Measurements from ENCODE around the gene RAD51B. TPM values are rescaled to one million over a fixed set of nuclear protein-coding genes. Genes with fewer than 3 reads are reported as not detected.

The RAD51B gene
- total and polyA plus RNA-seq, 9 of the 15 experiments (the other 6 are each of a cell fraction or from before 2014, with no cell fraction given): 8.5 to 17.3 (median 11.3) TPM

DNA sequence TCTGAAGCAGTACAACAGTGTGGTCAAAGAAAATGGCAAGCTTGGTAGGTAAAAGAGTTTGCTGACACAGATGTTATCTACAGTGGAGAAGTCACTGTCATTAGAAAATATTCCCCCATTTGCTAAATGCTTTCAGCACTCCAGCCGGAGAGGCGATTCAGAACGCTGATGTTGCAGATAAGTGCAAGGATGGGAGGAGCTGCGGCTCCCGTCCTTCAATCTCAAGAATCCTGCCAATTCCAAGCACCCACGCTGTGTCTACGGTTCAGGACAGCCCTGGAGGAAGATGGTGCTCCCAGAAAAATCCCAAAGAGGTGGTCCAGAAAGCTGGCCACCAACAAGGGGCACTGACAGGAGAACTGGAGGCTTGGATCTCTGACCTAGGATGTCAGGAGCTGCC, 894.2 kb downstream of the RAD51B start:
- TF ChIP-seq MEIS2 (IDR thresholded peaks at IDR 0.05; ENCODE audit: partially characterized antibody): peak; percentile 41
- TF ChIP-seq NFATC3 (IDR thresholded peaks at IDR 0.05): no peak
- peak; percentile 10; the same call in 1 of the 2 replicates for TF ChIP-seq MAFF (IDR thresholded peaks at IDR 0.05; ENCODE audit: low read length)
- peak; percentile 37; the same call in 1 of the 2 replicates for TF ChIP-seq CTBP1 (IDR thresholded peaks at IDR 0.05; ENCODE audit: borderline replicate concordance)
- TF ChIP-seq ZNF316 (IDR thresholded peaks at IDR 0.05): peak; percentile 85
- peak; percentile 83 for TF ChIP-seq C11orf30 (IDR thresholded peaks at IDR 0.05; ENCODE audit: low read depth)
- TF ChIP-seq MAFK (IDR thresholded peaks at IDR 0.05; ENCODE audit: low read length): peak; percentile 34; the same call in 1 of the 2 replicates
- no peak for TF ChIP-seq TCF15 (CRISPR knock-in tag; IDR thresholded peaks at IDR 0.05)
- TF ChIP-seq MAFG (tag; conservative IDR thresholded peaks at IDR 0.05): peak; percentile 75
- peak; percentile 19 for TF ChIP-seq PRDM10 (IDR thresholded peaks at IDR 0.05; ENCODE audit: partially characterized antibody)
- TF ChIP-seq NR3C1 (CRISPR knock-in tag; IDR thresholded peaks at IDR 0.05): no peak
- POLR2A ChIA-PET: interaction anchor here (0.5 to 1.1 kb wide), 2 partner anchors 20 to 34 kb away, joined by 3 read pairs; no protein-coding TSS in a partner anchor
- Histone ChIP-seq H3K9me3 (replicated peaks; ENCODE audit: control insufficient read depth, insufficient read depth, low read depth, low read length) (no peaks in the 10 kb centered on the region), H3K27me3 (ENCODE audit: control insufficient read depth in 2 of 2, insufficient read depth in 2 of 2, low read length in 2 of 2) (no peaks in the 10 kb centered on the region), H3K4me1 (replicated peaks in 1 of 2; ENCODE audit: control insufficient read depth in 2 of 2, insufficient read depth in 2 of 2, low read length in 2 of 2) (peaks cover 7 to 24% of the 10 kb centered on the region in 2 experiments; a peak in 4 of 5 replicates), H3K27ac (ENCODE audit: extremely low read depth, low read depth, low read length) (no peak overlapping the region), H3K36me3 (ENCODE audit: control insufficient read depth, insufficient read depth, low read length) (no peaks in the 10 kb centered on the region), H3K79me2 (ENCODE audit: control insufficient read depth, insufficient read depth, low read length) (no peaks in the 10 kb centered on the region), H2AFZ (ENCODE audit: low read depth, low read length) (peak overlapping the region; percentile 47; the same call in 1 of the 2 replicates), H3K9me1 (ENCODE audit: control insufficient read depth, insufficient read depth, low read length) (no peaks in the 10 kb centered on the region), H4K20me1 (replicated peaks; ENCODE audit: control insufficient read depth, insufficient read depth, low read length) (no peaks in the 10 kb centered on the region), H3K4me2 (ENCODE audit: insufficient read depth, low read length) (peak overlapping the region; percentile 10), H3K4me3 (no peak overlapping the region), H3K9ac (ENCODE audit: insufficient read depth in 1 of 2, low read depth in 2 of 2, low read length in 2 of 2) (no peak overlapping the region)
- in situ Hi-C loops (cut with MboI) (loop anchor here (5.0 kb wide), 1 partner anchor 69 kb away; no protein-coding TSS in a partner anchor), intact Hi-C loops (cut with micrococcal nuclease) (no loop called here)
- DNase-seq (ENCODE audit: extremely low read depth in 1 of 4, low spot score in 3 of 4): no peak
- WGBS (ENCODE audit: insufficient coverage, low coverage, missing lambda C conversion rate): 5% methylated on average over 7 of the region's 7 CpGs
- no TSS peak for BruUV-seq (replicated peaks)
- no peak for FAIRE-seq
- no peak for ATAC-seq
- CTCF ChIA-PET (ENCODE audit: low intra/inter-chr PET ratio): no interaction called here

All from K562 (cell line).